DMS53 treated with DMSO at 0.1 percent for 48 hours (cell line): ENCODE measurements around the gene TGFB1I1.
"Not testable (repeated sequence)": the region's sequence is repeated elsewhere in the genome, so short reads cannot be mapped to it uniquely, and the experiment has no call there.

Source experiments
- DNase-seq: peaks from one replicate; lab custom pipeline; 2025; ENCODE audit not compliant: unreplicated experiment; lab: John Stamatoyannopoulos, UW

The TGFB1I1 gene

DNA sequence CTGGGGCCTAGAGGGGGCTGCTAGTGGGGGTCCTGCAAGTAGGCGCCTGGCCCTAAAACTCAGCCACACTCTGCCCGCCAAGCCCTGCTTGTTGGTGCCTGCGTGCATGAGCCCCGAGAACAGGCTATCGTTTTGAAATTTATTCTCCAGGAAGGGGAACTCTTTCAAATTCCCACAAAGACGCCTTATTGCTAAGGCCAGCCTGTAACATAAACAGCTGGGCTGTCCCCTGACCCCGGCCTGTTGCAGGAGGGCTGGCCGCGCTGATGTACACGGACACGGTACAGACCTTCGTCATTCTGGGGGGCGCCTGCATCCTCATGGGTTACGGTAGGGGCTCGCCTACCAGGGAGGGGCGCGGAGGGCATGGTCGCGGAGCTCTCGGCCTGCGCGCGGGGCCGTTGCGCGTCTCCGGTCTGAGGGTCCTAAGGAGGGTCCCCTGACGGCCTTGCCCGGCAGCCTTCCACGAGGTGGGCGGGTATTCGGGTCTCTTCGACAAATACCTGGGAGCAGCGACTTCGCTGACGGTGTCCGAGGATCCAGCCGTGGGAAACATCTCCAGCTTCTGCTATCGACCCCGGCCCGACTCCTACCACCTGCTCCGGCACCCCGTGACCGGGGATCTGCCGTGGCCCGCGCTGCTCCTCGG lies 15.2 kb downstream of the TGFB1I1 start:
- no peak for DNase-seq

DNA sequence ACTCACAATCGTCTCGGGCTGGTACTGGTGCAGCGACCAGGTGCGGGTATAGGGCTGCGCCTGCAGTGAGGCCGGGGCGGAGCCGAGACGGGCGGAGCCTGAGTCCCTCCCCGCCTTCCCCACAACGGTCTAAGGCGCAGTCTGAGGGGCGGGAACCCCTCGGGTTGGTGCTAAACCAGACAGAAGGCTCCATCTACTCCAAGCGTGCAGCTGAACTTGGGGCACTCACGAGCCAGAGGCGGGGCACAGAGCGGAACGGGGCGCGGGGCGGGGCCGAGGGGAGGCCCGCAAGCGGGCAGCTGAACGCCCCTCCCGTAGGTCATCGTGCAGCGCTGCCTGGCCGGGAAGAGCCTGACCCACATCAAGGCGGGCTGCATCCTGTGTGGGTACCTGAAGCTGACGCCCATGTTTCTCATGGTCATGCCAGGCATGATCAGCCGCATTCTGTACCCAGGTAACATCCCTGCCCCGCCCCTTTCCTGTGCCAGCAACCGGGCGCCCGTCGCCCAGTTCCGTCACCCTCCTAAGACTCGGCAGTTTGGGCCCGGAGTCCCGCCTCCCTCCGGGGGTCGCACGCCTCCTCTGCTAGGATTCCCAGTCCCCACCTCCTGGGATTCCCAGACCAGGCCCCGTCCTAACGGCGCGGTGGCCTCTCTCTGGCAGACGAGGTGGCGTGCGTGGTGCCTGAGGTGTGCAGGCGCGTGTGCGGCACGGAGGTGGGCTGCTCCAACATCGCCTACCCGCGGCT lies 15.9 kb downstream of the TGFB1I1 start:
- peak; percentile 25 for DNase-seq

DNA sequence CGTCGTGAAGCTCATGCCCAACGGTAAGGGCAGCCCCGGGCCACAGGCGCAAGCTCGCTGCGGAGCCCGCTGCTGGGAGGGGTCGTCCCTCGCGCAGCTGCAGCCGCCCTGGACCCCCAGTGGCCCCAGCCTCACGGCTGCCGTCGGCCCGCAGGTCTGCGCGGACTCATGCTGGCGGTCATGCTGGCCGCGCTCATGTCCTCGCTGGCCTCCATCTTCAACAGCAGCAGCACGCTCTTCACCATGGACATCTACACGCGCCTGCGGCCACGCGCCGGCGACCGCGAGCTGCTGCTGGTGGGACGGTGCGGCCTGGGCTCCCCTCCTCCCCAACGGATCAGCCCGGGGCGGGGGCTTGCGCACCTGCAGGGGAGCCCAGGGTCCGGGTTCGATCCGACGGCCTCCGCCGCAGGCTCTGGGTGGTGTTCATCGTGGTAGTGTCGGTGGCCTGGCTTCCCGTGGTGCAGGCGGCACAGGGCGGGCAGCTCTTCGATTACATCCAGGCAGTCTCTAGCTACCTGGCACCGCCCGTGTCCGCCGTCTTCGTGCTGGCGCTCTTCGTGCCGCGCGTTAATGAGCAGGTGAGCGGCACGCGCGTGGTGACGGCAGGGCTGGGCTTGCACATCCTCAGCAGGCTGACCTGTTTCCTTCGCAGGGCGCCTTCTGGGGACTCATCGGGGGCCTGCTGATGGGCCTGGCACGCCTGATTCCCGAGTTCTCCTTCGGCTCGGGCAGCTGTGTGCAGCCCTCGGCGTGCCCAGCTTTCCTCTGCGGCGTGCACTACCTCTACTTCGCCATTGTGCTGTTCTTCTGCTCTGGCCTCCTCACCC lies 16.7 kb downstream of the TGFB1I1 start:
- no peak for DNase-seq

DNA sequence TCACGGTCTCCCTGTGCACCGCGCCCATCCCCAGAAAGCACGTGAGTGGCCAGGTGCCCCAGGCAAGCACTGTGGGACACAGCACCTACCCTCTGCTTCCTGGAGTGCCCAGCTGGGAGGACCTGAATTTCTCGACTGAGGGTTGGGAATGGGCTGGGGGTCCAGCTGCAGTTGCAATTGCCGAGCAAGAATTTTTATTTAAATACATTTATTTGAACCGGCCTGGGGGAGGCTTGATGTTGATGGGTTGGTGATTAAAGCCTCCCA lies 17.3 kb downstream of the TGFB1I1 start:
- DNase-seq = no peak

DNA sequence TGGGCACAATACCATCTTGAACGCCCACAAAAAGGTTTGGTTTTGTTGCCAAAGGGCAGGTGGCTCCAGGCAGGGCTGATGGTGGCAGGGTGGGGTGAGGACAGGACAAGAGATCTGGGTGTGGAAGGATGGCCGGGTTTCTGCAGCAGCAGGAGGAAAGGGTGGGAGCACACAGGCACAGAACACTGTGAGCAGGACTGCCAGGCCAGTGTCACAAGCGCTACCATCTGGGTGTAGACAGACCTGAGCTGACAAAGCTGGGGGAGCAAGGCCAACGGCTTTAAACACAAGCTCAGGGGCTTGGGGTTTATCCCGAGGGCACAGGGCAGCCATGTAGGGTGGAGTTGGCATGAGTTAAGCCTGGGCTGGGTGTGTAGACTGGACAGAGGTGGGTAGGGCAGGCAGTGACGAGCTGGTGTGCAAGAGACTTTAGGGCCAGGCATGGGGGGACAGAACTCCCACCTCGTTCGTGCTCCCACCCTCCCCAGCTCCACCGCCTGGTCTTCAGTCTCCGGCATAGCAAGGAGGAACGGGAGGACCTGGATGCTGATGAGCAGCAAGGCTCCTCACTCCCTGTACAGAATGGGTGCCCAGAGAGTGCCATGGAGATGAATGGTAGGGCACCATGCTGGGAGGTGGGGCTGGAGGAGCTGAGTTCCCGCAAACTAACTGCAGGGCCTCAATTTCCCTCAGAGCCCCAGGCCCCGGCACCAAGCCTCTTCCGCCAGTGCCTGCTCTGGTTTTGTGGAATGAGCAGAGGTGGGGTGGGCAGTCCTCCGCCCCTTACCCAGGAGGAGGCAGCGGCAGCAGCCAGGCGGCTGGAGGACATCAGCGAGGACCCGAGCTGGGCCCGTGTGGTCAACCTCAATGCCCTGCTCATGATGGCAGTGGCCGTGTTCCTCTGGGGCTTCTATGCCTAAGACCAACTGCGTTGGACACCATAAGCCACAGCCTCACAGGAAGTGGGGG lies 17.9 kb downstream of the TGFB1I1 start:
- no peak for DNase-seq

DNA sequence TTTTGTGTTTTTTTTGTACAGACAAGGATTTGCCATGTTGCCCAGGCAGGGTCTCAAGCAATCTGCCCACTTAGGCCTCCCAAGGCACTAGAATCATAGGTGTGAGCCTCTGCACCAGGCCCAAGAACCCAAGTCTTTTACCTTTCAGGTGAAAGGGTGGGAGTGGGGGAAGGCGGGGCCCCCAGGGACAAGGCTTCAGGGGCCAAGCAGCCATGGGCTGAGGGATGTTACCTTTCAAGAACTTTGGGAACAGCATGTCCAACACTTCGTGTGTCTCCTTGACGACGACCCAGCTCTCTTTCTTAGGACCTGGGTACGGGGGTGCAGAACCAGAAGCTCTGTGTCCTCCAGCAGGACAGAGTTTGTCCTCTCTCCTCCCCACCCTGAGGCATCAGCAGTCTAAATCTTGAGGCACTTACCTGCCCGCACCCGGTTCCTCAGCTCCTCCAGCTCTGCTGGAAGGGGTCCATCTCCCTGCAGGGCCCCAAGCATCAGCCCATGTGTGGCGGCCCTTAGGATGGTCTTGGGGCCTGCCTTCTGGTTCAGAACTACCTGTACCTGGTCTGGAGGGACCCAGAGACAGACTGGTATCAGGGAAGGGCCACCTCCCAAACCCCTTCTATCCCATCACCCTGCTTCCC lies 19.9 kb downstream of the TGFB1I1 start:
- DNase-seq = no peak

DNA sequence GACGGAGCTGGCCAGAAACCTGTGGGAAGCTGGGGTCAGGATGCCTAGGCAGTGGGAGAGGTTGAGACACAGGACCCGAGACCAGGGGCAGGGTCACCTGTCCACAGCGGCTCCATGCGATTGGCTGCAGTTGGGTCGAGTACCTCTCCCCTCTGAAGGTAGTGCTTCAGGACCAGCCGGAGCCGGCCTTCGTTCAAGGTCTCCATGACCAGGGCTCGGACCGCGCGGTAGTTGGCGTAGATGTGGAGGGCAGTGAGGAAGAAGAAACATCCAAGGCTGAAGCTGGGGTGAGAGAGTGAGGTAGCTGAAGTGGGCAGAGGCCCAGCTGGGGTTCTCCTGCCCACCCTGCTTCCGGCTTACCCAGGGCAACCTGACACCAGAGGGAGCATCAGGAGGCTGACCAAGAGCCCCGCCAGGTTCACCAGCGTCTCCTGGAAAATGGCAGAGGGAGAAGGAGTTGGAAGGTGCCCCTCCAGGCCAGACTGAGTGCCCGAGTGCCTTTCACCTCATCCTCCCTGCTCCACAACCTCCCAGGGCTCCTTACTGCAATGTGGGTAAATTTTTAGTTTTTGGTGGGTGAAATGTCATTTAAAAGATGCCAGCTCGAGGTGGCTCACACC lies 21.7 kb downstream of the TGFB1I1 start:
- no peak for DNase-seq

DNA sequence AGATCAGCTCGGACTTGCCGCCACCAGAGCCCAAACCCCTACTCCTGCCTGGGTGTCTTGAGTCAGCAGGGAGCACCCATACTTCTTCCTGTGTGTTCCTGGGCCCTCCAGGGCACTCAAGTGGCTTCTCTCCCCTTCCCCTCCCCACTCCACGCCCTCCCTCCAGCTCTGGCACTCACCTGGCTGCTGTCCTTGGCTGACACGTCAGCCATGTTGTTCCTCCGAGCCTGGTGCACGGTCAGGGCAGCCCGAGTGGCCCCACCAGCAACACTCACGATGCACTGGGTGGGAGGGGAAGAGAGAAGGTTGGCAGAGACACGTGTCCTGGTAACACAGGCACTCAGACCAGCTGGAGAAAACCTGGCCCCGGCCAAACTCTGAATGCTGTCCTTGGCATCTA lies 24.7 kb downstream of the TGFB1I1 start:
- no peak for DNase-seq

DNA sequence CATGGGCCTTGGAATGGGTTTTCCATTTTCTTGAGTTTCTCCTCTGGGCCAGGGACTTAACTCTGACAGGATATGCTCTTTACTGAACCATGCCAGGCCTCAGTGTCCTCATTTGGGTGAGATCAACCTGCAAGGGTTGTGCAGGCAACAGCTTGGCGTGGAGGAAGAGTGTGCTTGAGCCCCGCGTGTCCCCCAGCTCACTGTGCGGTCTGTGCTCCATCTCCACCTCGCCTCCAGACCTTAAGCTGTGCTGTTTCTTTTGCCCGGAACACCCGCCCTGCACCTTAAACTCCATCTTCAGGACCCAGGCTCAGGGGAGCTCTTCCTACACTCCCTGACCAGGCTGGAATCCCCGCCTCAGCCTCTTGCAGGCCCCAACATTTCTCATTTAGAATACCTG lies 26.5 kb downstream of the TGFB1I1 start:
- no peak for DNase-seq

DNA sequence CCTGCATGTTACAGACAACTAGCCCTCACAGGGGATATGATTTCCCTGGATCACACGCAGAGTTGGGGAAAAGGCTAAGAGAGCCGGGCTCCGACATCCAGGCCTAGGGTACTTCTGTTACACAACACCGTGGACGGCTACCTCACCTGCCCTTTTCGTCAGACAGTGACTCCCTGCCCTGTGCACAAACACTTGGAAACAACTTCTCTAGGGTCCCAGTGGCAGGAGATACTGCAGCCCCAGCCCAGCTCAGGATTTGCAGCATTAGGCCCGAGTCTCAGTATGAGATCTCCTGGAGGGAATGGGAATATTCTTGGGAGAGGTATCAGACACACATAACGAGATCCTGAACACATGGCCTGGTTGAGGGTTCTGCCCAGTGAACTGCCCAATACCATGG lies 28.0 kb downstream of the TGFB1I1 start:
- DNase-seq = no peak

DNA sequence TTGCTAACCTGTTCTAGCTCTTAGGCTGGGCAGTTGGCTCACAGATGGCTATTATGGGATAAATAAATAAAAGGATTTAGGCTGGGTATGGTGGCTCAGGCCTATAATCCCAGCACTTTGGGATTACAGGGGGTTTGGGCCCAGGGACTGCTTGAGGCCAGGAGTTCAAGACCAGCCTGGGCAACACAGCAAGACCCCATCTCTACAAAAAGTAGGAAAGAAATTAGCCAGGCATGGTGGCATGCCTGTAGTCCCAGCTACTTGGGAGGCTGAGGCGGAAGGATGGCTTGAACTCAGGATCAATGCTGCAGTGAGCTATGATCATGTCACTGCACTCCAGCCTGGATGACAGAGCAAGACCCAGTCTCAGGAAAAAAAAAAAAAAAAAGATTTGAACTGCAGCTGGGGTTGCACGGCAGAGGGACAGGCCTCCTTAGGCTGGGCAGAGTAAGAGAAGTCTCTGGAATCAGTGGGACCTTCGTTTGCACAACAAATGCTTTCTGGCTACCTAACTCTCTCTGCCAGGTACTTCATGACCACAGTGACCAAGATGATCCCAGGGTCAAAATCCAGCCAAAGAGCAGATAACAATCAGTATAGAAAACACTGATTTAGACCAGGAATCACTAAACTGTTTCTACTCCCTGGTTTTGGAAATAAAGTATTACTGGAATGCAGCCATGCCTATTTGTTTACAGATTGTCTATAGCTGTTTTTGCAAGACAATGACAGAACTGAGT lies 29.4 kb downstream of the TGFB1I1 start:
- DNase-seq = no peak

DNA sequence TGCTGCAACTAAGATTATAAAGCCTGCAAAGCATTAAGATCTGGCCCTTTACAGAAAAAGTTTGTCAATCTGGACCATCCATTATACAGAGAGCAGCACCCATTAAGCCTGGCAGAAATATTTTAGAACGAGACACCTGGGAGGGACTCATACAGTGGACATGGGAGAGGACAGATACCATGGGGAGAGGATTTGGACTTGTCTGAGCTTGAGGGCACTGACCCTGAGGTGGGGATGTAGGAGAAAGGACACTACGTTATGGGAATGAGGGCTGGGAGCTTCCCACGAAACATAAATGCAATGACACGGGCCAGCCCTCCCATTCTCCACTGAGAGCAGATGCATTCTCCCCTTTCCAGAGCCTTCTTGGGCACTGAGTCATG lies 30.0 kb downstream of the TGFB1I1 start:
- DNase-seq = no peak

DNA sequence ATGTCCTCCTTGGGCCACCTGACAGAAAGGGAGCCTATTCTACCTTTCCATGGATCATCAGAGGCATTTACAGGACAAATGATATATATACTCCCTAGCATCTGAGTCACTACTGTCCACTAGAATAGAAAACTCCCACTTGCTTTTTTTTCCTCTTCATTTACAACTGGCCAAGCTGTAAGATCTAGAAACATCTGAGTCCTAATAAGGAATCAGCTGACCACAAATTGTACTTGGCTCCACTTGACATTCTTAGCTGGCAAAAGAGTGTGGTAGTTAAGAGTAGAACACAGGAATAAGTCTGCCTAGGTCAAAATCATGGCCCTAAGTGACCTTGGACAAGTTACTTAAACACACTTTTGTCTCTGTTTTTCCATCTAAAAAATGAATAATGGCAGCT lies 31.0 kb downstream of the TGFB1I1 start:
- DNase-seq = no peak

DNA sequence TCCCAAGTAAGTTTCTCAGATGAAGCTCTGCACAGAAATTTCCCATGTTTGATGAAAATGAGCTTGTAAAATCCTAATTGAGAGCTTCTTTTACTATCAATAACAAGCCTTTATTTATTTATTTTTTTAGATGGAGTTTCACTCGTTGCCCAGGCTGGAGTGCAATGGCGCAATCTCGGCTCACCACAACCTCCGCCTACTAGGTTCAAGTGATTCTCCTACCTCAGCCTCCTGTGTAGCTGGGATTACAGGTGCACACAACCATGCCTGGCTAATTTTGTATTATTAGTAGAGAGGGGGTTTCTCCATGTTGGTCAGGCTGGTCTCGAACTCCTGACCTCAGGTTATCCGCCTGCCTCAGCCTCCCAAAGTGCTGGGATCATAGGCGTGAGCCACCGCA lies 31.6 kb downstream of the TGFB1I1 start:
- DNase-seq = not testable (repeated sequence)

DNA sequence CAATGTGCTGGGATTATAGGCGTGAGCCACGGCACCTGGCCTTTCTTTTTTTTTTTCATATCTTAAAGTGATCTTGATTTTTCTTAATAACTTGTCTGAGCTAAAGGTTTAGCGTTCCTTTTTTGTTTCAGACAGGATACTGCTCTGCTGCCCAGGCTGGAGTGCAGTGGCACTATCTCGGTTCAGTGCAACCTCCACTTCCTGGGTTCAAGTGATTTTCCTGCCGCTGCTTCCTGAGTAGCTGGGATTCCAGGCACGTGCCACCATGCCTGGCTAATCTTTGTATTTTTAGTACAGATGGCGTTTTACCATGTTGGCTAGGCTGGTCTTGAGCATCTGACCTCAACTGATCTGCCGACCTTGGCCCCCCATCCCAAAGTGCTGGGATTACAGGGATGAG lies 32.2 kb downstream of the TGFB1I1 start:
- DNase-seq = no peak

DNA sequence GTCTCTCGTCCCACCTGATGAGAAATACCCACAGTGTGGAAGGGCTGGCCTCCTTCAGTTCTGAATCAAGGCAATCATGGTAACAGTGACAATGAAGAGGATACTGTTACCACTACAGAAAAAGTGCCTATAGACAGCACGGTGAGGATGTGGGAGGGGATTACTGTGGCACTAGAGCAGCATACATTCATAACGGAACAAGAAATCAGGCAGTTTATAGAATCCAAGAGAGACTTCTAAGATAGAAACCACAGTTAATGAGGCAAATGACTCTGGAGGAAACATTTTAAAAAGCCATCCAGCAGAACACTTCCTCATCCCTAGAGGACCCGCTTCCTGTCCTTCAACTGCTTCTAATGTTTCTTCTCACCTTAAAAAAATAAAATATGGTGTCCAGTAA lies 33.5 kb downstream of the TGFB1I1 start:
- DNase-seq = no peak

DNA sequence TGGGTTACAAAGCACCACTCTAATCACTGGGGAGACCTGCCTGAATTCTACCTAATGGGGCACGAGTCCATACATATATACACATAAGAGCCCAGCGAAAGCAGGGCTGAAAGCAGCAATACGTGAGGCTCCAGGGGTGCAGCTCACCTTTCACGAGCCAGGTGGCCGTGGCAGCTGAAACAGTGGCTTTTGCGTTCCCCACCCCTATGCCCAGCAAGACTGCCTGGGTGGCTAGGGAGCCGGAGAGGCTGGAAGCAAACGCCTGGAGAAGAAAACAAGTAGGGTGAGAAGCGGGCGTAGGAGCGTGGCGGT lies 35.6 kb downstream of the TGFB1I1 start:
- DNase-seq = no peak

DNA sequence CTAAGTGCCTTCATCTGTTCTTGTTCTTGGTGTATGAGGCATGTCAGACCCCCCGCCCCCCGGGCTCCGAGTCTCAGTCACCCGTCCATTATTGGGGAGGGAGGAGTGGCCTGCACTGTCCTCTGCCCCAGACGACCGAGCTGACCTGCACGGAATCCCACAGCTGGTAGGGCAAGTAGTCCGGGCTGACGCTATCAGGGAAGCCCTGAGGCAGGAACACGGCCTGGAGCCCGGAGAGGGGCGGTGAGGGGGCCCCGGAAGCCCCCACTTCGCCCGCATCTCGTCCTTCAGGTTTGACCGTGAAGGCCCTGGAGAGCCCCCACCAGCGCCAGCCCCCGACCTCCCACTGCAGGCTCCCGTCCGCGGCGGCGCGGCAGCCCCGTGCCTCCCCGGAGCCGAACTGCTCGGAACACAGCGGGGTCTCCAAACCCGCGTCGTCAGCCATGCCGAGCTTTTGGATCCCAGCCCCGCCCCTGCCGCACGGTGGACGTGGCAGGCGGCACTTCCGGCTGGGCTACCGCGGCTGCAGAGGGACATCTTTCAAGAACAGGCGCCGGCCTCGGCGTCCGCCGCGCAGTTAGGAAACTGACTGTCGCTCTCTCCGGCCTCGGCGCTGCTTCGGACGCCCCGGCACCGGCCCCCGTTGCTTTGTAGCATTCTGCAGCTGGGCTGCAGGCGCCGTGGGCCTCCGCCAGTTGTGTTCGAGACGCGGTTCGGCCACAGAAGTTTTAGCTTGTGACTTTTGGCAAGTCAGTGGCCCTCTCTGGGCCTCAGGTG lies 36.2 kb downstream of the TGFB1I1 start, which contains the start of gene RUSF1:
Gene RUSF1, minus strand, starts transcription at position 463 of the 777 bp plus-strand sequence. Its CDS starts 18 bp downstream, at position 445.
- peak; percentile 52 for DNase-seq

DNA sequence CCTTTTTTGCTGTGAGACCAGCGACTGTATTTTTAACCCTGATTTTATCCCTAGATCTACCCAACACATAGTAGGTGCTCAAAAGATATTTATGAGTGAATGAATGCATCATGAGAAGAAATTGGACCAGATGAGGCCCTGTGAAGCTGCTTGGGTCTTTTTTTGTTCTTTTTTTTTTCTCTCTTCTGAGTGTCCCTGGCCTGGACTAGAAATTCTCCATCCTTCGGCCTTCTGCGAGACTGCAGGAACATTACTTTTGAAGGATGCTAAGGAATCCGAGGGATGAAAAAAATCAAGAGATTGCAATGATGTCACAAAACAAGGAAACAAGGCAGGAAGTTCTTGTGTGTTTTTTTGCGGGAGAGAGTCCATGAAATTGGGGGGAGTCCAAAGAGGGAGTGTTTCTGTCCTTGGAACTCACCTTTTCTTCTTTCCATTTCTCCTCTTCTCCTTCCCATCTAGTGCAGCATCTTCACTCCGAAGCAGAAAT lies 36.8 kb downstream of the TGFB1I1 start:
- no peak for DNase-seq
